HepG2 (cell line): ENCODE measurements around the gene EBF4. TPM values are rescaled to one million over a fixed set of nuclear protein-coding genes. Genes with fewer than 3 reads are reported as not detected.

ENCODE experiments used
- ATAC-seq: fragments of 200-7000 bp; cut with Tn5 transposase; 3 replicates; pipeline ENCODE4 v1.9.1; 2020; ENCODE audit warnings: mild to moderate bottlenecking, moderate library complexity
- BruUV-seq: library from RNA; stranded (reverse); fragments of 400-500 nt; replicated peaks from 2 replicates; lab custom pipeline; 2021; lab: Mats Ljungman, UMichigan
- CTCF ChIA-PET: fragments of 300-600 bp; formaldehyde crosslinking; extraction: SDS; loops from one replicate; lab custom pipeline; 2021; ENCODE audit warnings: low total read pairs, inconsistent platforms, low intra/inter-chr PET ratio; lab: Yijun Ruan, JAX
- POLR2A ChIA-PET: fragments of 350-600 bp; sonication (Branson Sonifier 250); formaldehyde crosslinking; loops from one replicate; lab custom pipeline; 2020; ENCODE audit warnings: antibody characterized with exemption, inconsistent platforms; lab: Yijun Ruan, JAX
- DNase-seq: peaks from one replicate; pipeline ENCODE4 v3.0.0-alpha.2; 2015; ENCODE audit warnings: low spot score
- FAIRE-seq: peaks from 3 replicates; lab custom pipeline; 2011; peaks lifted over from hg19 to GRCh38; lab: Jason Lieb, UNC
- H2AFZ ChIP-seq: one replicate; pipeline ENCODE4 v1.6.1; 2011; ENCODE audit warnings: low read length, inconsistent platforms
- H3K27ac ChIP-seq: fragments of 300-600 bp; 3 replicates; pipeline ENCODE4 v1.8.0; 2011; ENCODE audit warnings: mixed run types, mild to moderate bottlenecking, mixed read lengths, low read length, inconsistent platforms; ENCODE audit not compliant: insufficient read depth; ENCODE audit errors: extremely low read length
- H3K27me3 ChIP-seq, 2 experiments: fragments of 200-600 bp in 1 of 2; 2 replicates in 1 of 2; 3 replicates in 1 of 2; pipeline versions ENCODE4 v1.6.0 to v1.8.0; 2011; ENCODE audit warnings: low read length in 2 of 2, mild to moderate bottlenecking in 2 of 2, moderate library complexity in 2 of 2, inconsistent platforms in 1 of 2; ENCODE audit not compliant: insufficient read depth in 2 of 2, control insufficient read depth in 1 of 2
- H3K36me3 ChIP-seq, 2 experiments: fragments of 200-600 bp in 1 of 2; replicated peaks in 1 of 2; 2 replicates in 1 of 2; 3 replicates in 1 of 2; pipeline versions ENCODE4 v1.5.1 to v1.8.0; 2011; ENCODE audit warnings: low read length in 2 of 2, inconsistent platforms in 1 of 2; ENCODE audit not compliant: insufficient read depth in 2 of 2, control insufficient read depth in 1 of 2
- H3K4me1 ChIP-seq: 2 replicates; pipeline ENCODE4 v1.5.1; 2012; ENCODE audit warnings: low read length, inconsistent platforms; ENCODE audit not compliant: insufficient read depth
- H3K4me2 ChIP-seq: 2 replicates; pipeline ENCODE4 v1.6.0; 2011; ENCODE audit warnings: low read depth, low read length, inconsistent platforms
- H3K4me3 ChIP-seq, 3 experiments: fragments of 200-600 bp in 1 of 3; sonication (generic), shearing (Covaris generic) in 1 of 3; replicated peaks in 1 of 3; 2 replicates each; pipeline ENCODE4 v1.5.1; 2011 to 2016; ENCODE audit warnings: low read length in 3 of 3, inconsistent platforms in 2 of 3, low read depth in 2 of 3, mild to moderate bottlenecking in 2 of 3, control low read depth in 1 of 3, mixed read lengths in 1 of 3; ENCODE audit not compliant: insufficient read depth in 1 of 3
- H3K79me2 ChIP-seq: one replicate; pipeline ENCODE4 v1.6.1; 2011; ENCODE audit warnings: low read length, inconsistent platforms; ENCODE audit not compliant: insufficient read depth
- H3K9ac ChIP-seq: 2 replicates; pipeline ENCODE4 v1.6.0; 2011; ENCODE audit warnings: mild to moderate bottlenecking, low read depth, low read length, inconsistent platforms; ENCODE audit not compliant: insufficient read depth
- H3K9me3 ChIP-seq: 2 replicates; pipeline ENCODE4 v1.5.1; 2012; ENCODE audit warnings: mild to moderate bottlenecking, low read length
- H4K20me1 ChIP-seq: 2 replicates; pipeline ENCODE4 v1.6.0; 2011; ENCODE audit warnings: inconsistent platforms, mild to moderate bottlenecking, low read length, moderate library complexity; ENCODE audit not compliant: insufficient read depth
- FOXK2 ChIP-seq: fragments of 450-650 bp; IDR thresholded peaks from 2 replicates; pipeline ENCODE4 v1.6.1; 2016
- KDM5A ChIP-seq: fragments of 200-600 bp; sonication (generic); IDR thresholded peaks from 2 replicates; pipeline ENCODE4 v1.7.0; 2018; ENCODE audit warnings: antibody characterized with exemption, mild to moderate bottlenecking, low read length, borderline replicate concordance
- MXD1 ChIP-seq: sonication (generic); formaldehyde crosslinking; IDR thresholded peaks from 2 replicates; pipeline ENCODE4 v1.4.0; 2020; ENCODE audit warnings: mild to moderate bottlenecking, missing genetic modification reagents
- SYNCRIP ChIP-seq: fragments of 200-400 bp; formaldehyde crosslinking; IDR thresholded peaks from 2 replicates; pipeline ENCODE4 v1.6.1; 2018; ENCODE audit warnings: mild to moderate bottlenecking, low read depth, low read length; ENCODE audit not compliant: insufficient read depth
- ZNF17 ChIP-seq: sonication (generic); formaldehyde crosslinking; IDR thresholded peaks from 2 replicates; pipeline ENCODE4 v1.5.0; 2020; ENCODE audit warnings: mild to moderate bottlenecking, missing genetic modification reagents
- ZNF224 ChIP-seq: sonication (generic); formaldehyde crosslinking; IDR thresholded peaks from 2 replicates; pipeline ENCODE4 v1.5.0; 2020; ENCODE audit warnings: mild to moderate bottlenecking, missing genetic modification reagents
- ZNF34 ChIP-seq: sonication (generic); formaldehyde crosslinking; IDR thresholded peaks from 2 replicates; pipeline ENCODE4 v1.4.0; 2020; ENCODE audit warnings: mild to moderate bottlenecking, missing genetic modification reagents, borderline replicate concordance
- ZNF615 ChIP-seq: sonication (generic); formaldehyde crosslinking; IDR thresholded peaks from 2 replicates; pipeline ENCODE4 v1.5.0; 2020; ENCODE audit warnings: mild to moderate bottlenecking, missing genetic modification reagents, borderline replicate concordance
- WGBS: methylation state at CpG from one replicate; pipeline ENCODE4 v1.1.6; 2017; ENCODE audit warnings: low lambda C conversion rate; 5-methylcytosine and 5-hydroxymethylcytosine counted together
- in situ Hi-C: cut with HindIII; loops from 2 replicates; pipeline ENCODE4 v1.10.0; 2017; ENCODE audit warnings: low pct_unique_long_range_greater_than_20kb; ENCODE audit not compliant: extremely low pct_ligation_motif_present
- intact Hi-C: fragments of 100-400 bp; cut with micrococcal nuclease; formaldehyde crosslinking; loops from one replicate; pipeline ENCODE4 v1.10.0; 2022; ENCODE audit not compliant: unreplicated experiment
- polyA plus RNA-seq, 8 experiments: library from polyadenylated mRNA; depleted of rRNA in 3 of 8; stranded (reverse) in 7 of 8; unstranded in 1 of 8; fragments of >200 nt; fragmentation: Illumina TruSeq in 4 of 8; extraction: Trizol in 4 of 8; gene quantifications; 2 replicates each; pipeline versions ENCODE4 v1.2.1 to v1.2.3, GENCODE V29; 2011 to 2016; ENCODE audit warnings: low read depth in 4 of 8, missing spikeins in 1 of 8, mixed read lengths in 1 of 8; ENCODE audit not compliant: insufficient read depth in 1 of 8
- total RNA-seq, 5 experiments: library from RNA; depleted of rRNA; stranded (reverse); fragments of >200 nt; fragmentation: Illumina TruSeq; extraction: Trizol; gene quantifications; 2 replicates each; pipeline ENCODE4 v1.2.3, GENCODE V29; 2016; ENCODE audit warnings: low read depth in 1 of 5

Gene EBF4
- total and polyA plus RNA-seq, 2 of the 13 experiments (the other 11 are each of a cell fraction or from before 2014, with no cell fraction given), result 0.84 to 2.2 TPM

GRCh38 chr20:2673453-2673852, 19.1 kb upstream of the EBF4 start:
- intact Hi-C loops, result loop anchor here (2.0 kb wide), 1 partner anchor 149 kb away; no protein-coding TSS in a partner anchor
- FAIRE-seq (peak; percentile 43), DNase-seq (no peak), ATAC-seq (peak; percentile 31; the same call in 2 of the 3 replicates)
- Histone ChIP-seq H3K36me3 (no peaks in the 10 kb centered on the region), H3K79me2 (no peaks in the 10 kb centered on the region), H2AFZ (no peak overlapping the region), H3K27ac (no peak overlapping the region), H3K4me1 (no peaks in the 10 kb centered on the region), H4K20me1 (no peaks in the 10 kb centered on the region), H3K27me3 (peaks cover 0 to 39% of the 10 kb centered on the region in 2 experiments; a peak in 3 of 5 replicates), H3K9ac (no peak overlapping the region), H3K4me2 (no peak overlapping the region), H3K9me3 (no peaks in the 10 kb centered on the region), H3K4me3 (no peak overlapping the region)
- POLR2A ChIA-PET, result interaction anchor here (1.3 to 1.5 kb wide), 2 partner anchors 9 to 21 kb away, joined by 7 read pairs; partner anchors contain the start of genes IDH3B and NOP56
- 2% methylated on average over 4 of the region's 4 CpGs for WGBS
- no peak for TF ChIP-seq KDM5A
- 0 out of 2 replicates have a peak, but pooled peaks have one; percentile 57 for TF ChIP-seq ZNF615 (CRISPR knock-in tag)
- peak; percentile 72; the same call in 1 of the 2 replicates for TF ChIP-seq ZNF17 (CRISPR knock-in tag)
- TF ChIP-seq FOXK2, result no peak
- TF ChIP-seq ZNF34, result no peak
- no peak for TF ChIP-seq ZNF224 (CRISPR knock-in tag)
- in situ Hi-C loops, result no loop called here
- no TSS peak for BruUV-seq
- CTCF ChIA-PET, result interaction anchor here (1.7 kb wide), 1 partner anchor 149 kb away, joined by 9 read pairs; no protein-coding TSS in a partner anchor

GRCh38 chr20:2680046-2680445, 12.5 kb upstream of the EBF4 start:
- WGBS, result 4% methylated on average over 4 of the region's 4 CpGs
- no peak overlapping the region for H3K9ac ChIP-seq
- FAIRE-seq, result no peak
- no peak overlapping the region for H2AFZ ChIP-seq
- no peak overlapping the region for H3K4me2 ChIP-seq
- H3K4me1 ChIP-seq, result no peaks in the 10 kb centered on the region
- no peaks in the 10 kb centered on the region for H3K36me3 ChIP-seq
- H3K27me3 ChIP-seq, result peaks cover 0 to 31% of the 10 kb centered on the region in 2 experiments; a peak in 3 of 5 replicates
- H3K4me3 ChIP-seq, result no peak overlapping the region
- in situ Hi-C loops, result no loop called here
- no peaks in the 10 kb centered on the region for H4K20me1 ChIP-seq
- POLR2A ChIA-PET, result no interaction called here
- no peaks in the 10 kb centered on the region for H3K79me2 ChIP-seq
- H3K27ac ChIP-seq, result no peak overlapping the region
- DNase-seq, result no peak
- intact Hi-C loops, result no loop called here
- CTCF ChIA-PET, result no interaction called here
- no peak for ATAC-seq
- no peaks in the 10 kb centered on the region for H3K9me3 ChIP-seq
- TF ChIP-seq MXD1, result no peak
- no peak for TF ChIP-seq ZNF224 (CRISPR knock-in tag)
- TF ChIP-seq ZNF615 (CRISPR knock-in tag), result no peak
- TF ChIP-seq SYNCRIP, result no peak
- no TSS peak for BruUV-seq
